Endothelial cell of umbilical vein (primary cell): ENCODE measurements around the gene PDE7B. TPM values are rescaled to one million over a fixed set of nuclear protein-coding genes. Genes with fewer than 3 reads are reported as not detected.

Source experiments
- BruUV-seq: library from RNA; stranded (reverse); fragments of 400-500 nt; replicated peaks from 2 replicates; lab custom pipeline; 2021; lab: Mats Ljungman, UMichigan
- CTCF ChIA-PET: fragments of 300-600, 350-600 bp; sonication (Branson Sonifier 250); formaldehyde crosslinking; loops from one replicate; lab custom pipeline; 2021; ENCODE audit warnings: antibody characterized with exemption, inconsistent platforms; lab: Charles Lee
- POLR2A ChIA-PET: fragments of 300-600, 350-600 bp; sonication (Branson Sonifier 250); formaldehyde crosslinking; loops from one replicate; lab custom pipeline; 2021; ENCODE audit warnings: antibody characterized with exemption, inconsistent platforms; lab: Charles Lee
- DNase-seq: peaks from one replicate; pipeline ENCODE4 v3.0.0-alpha.2; 2011; ENCODE audit warnings: low read depth, low spot score
- FAIRE-seq: peaks from 2 replicates; lab custom pipeline; 2011; peaks lifted over from hg19 to GRCh38; lab: Jason Lieb, UNC
- H2AFZ ChIP-seq: 2 replicates; pipeline ENCODE4 v1.6.0; 2012; ENCODE audit warnings: low read depth, low read length, control low read depth, inconsistent platforms
- H3K27ac ChIP-seq: 2 replicates; pipeline ENCODE4 v1.5.1; 2011; ENCODE audit warnings: low read depth, mild to moderate bottlenecking, control low read depth, low read length, moderate library complexity; ENCODE audit not compliant: insufficient read depth
- H3K27me3 ChIP-seq, 2 experiments: 2 replicates each; pipeline versions ENCODE4 v1.6.0 to v1.6.1; 2011; ENCODE audit warnings: low read length in 2 of 2, mixed read lengths in 1 of 2; ENCODE audit not compliant: control insufficient read depth in 2 of 2, insufficient read depth in 2 of 2
- H3K36me3 ChIP-seq, 2 experiments: 2 replicates in 1 of 2; 3 replicates in 1 of 2; pipeline ENCODE4 v1.5.1; 2011; ENCODE audit warnings: low read length in 2 of 2, mild to moderate bottlenecking in 1 of 2, moderate library complexity in 1 of 2; ENCODE audit not compliant: control insufficient read depth in 2 of 2, insufficient read depth in 2 of 2; ENCODE audit errors: extremely low read depth in 1 of 2
- H3K4me1 ChIP-seq: 3 replicates; pipeline ENCODE4 v1.5.1; 2011; ENCODE audit warnings: mild to moderate bottlenecking, low read length; ENCODE audit not compliant: control insufficient read depth, insufficient read depth; ENCODE audit errors: extremely low read depth
- H3K4me2 ChIP-seq: 2 replicates; pipeline ENCODE4 v1.6.1; 2011; ENCODE audit warnings: low read length, control low read depth, mixed read lengths; ENCODE audit not compliant: insufficient read depth
- H3K4me3 ChIP-seq, 3 experiments: fragments of 200-600 bp in 1 of 3; sonication (generic), shearing (Covaris generic) in 1 of 3; replicated peaks in 1 of 3; 2 replicates each; pipeline ENCODE4 v1.5.1; 2011 to 2016; ENCODE audit warnings: control low read depth in 3 of 3, low read length in 3 of 3, mild to moderate bottlenecking in 2 of 3, inconsistent platforms in 1 of 3, low read depth in 1 of 3, moderate library complexity in 1 of 3; ENCODE audit not compliant: insufficient read depth in 1 of 3
- H3K79me2 ChIP-seq: 2 replicates; pipeline ENCODE4 v1.6.0; 2012; ENCODE audit warnings: low read length, inconsistent platforms; ENCODE audit not compliant: control insufficient read depth, insufficient read depth
- H3K9ac ChIP-seq: replicated peaks from 2 replicates; pipeline ENCODE3; 2011; ENCODE audit warnings: low read length, control low read depth; ENCODE audit not compliant: insufficient read depth; ENCODE audit errors: extremely low read depth
- H3K9me1 ChIP-seq: replicated peaks from 3 replicates; pipeline ENCODE4 v1.6.0; 2011; ENCODE audit warnings: mild to moderate bottlenecking, low read length; ENCODE audit not compliant: control insufficient read depth, insufficient read depth; ENCODE audit errors: extremely low read depth
- H3K9me3 ChIP-seq: replicated peaks from 2 replicates; pipeline ENCODE4 v1.5.1; 2012; ENCODE audit warnings: low read length, inconsistent platforms; ENCODE audit not compliant: control insufficient read depth, insufficient read depth
- H4K20me1 ChIP-seq: replicated peaks from 2 replicates; pipeline ENCODE3; 2011; ENCODE audit warnings: mild to moderate bottlenecking, low read length; ENCODE audit not compliant: control insufficient read depth, insufficient read depth; ENCODE audit errors: extremely low read depth
- CTCF ChIP-seq, 2 donors: IDR thresholded peaks; 1 replicate in 1 of 2; 2 replicates in 1 of 2; pipeline ENCODE4 v1.5.1; 2011; ENCODE audit warnings: low read length in 2 of 2, mild to moderate bottlenecking in 2 of 2, moderate library complexity in 2 of 2, control low read depth in 1 of 2, inconsistent platforms in 1 of 2, low read depth in 1 of 2; ENCODE audit not compliant: insufficient read depth in 1 of 2; ENCODE audit errors: extremely low read depth in 1 of 2
- EZH2 ChIP-seq: IDR thresholded peaks from 2 replicates; pipeline ENCODE4 v1.6.1; 2012; ENCODE audit warnings: borderline replicate concordance, low read depth, mild to moderate bottlenecking, moderate library complexity, low read length, inconsistent platforms; ENCODE audit not compliant: severe bottlenecking
- FOS ChIP-seq: IDR thresholded peaks from 2 replicates; pipeline ENCODE4 v1.6.1; 2011; ENCODE audit warnings: mild to moderate bottlenecking, low read length, moderate library complexity, borderline replicate concordance; ENCODE audit not compliant: insufficient read depth
- GATA2 ChIP-seq: IDR thresholded peaks from 2 replicates; pipeline ENCODE4 v1.7.0; 2011; ENCODE audit warnings: low read depth, mild to moderate bottlenecking, moderate library complexity, mixed read lengths, low read length; ENCODE audit not compliant: insufficient read length, insufficient read depth
- JUN ChIP-seq: IDR thresholded peaks from 2 replicates; pipeline ENCODE4 v1.6.1; 2011; ENCODE audit warnings: borderline replicate concordance, low read depth; ENCODE audit not compliant: insufficient read length, insufficient read depth
- MAX ChIP-seq: IDR thresholded peaks from 2 replicates; pipeline ENCODE4 v1.6.1; 2011; ENCODE audit not compliant: insufficient read depth, insufficient read length
- MYC ChIP-seq: IDR thresholded peaks from one replicate; pipeline ENCODE4 v1.6.1; 2011; ENCODE audit warnings: mild to moderate bottlenecking, low read depth, low read length
- POLR2A ChIP-seq: IDR thresholded peaks from 2 replicates; pipeline ENCODE4 v1.6.1; 2012; ENCODE audit warnings: low read depth, mild to moderate bottlenecking, control low read depth, low read length
- POLR2AphosphoS5 ChIP-seq: IDR thresholded peaks from 2 replicates; pipeline ENCODE4 v1.6.1; 2012; ENCODE audit warnings: low read depth, mild to moderate bottlenecking, control low read depth, low read length, moderate library complexity; ENCODE audit not compliant: insufficient read depth
- dilution Hi-C: fragments of 300-500 bp; cut with MboI; formaldehyde crosslinking; loops from one replicate; pipeline ENCODE4 v1.15.0; 2019; ENCODE audit warnings: low sequenced_read_pairs; ENCODE audit not compliant: extremely low pct_ligation_motif_present
- intact Hi-C: fragments of 100-400 bp; cut with micrococcal nuclease; formaldehyde crosslinking; loops from one replicate; pipeline ENCODE4 v1.10.0; 2022
- polyA plus RNA-seq, 4 experiments: library from polyadenylated mRNA; depleted of rRNA in 3 of 4; stranded (reverse) in 3 of 4; unstranded in 1 of 4; fragments of >200 nt; gene quantifications; 2 replicates each; pipeline versions ENCODE4 v1.2.1 to v1.2.3, GENCODE V29; 2011 to 2012; ENCODE audit warnings: missing spikeins in 1 of 4
- total RNA-seq: library from RNA; stranded (reverse); gene quantifications from 2 replicates; pipeline ENCODE4 v1.2.3, GENCODE V29; 2021

PDE7B gene
- total and polyA plus RNA-seq, 2 donors (not counting 3 experiments of a cell fraction or from before 2014, with no cell fraction given) = 20.6 to 25.1 TPM

GRCh38 chr6:136181512-136181833 lies 330.0 kb downstream of the PDE7B start:
- Histone ChIP-seq H3K4me3 (no peak overlapping the region), H3K4me1 (no peaks in the 10 kb centered on the region), H3K79me2 (no peaks in the 10 kb centered on the region), H4K20me1 (no peaks in the 10 kb centered on the region), H3K27ac (no peak overlapping the region), H3K9me3 (no peaks in the 10 kb centered on the region), H2AFZ (no peak overlapping the region), H3K27me3 (no peaks in the 10 kb centered on the region), H3K9ac (no peak overlapping the region), H3K36me3 (peaks cover 16 to 26% of the 10 kb centered on the region in 2 experiments), H3K4me2 (no peak overlapping the region), H3K9me1 (no peaks in the 10 kb centered on the region)
- TF ChIP-seq MAX = no peak
- TF ChIP-seq CTCF (IDR thresholded peaks at IDR 0.05; ENCODE audit: extremely low read depth in 1 of 2, insufficient read depth in 1 of 2, low read depth in 1 of 2, low read length in 2 of 2) = no peak
- no peak for TF ChIP-seq FOS
- no peak for TF ChIP-seq GATA2
- TF ChIP-seq EZH2 = no peak
- TF ChIP-seq POLR2AphosphoS5 = no peak
- TF ChIP-seq POLR2A = no peak
- no peak for TF ChIP-seq MYC
- TF ChIP-seq JUN = no peak
- ChIA-PET CTCF (interaction anchor here (0.9 to 1.9 kb wide), 2 partner anchors 13 to 149 kb away, joined by 3 to 4 read pairs; no protein-coding TSS in a partner anchor), POLR2A (no interaction called here)
- dilution Hi-C loops (no loop called here), intact Hi-C loops (no loop called here)
- no peak for DNase-seq
- FAIRE-seq = no peak
- BruUV-seq = no TSS peak
